Coronary artery (tissue), 2 donors: Measurements from ENCODE around the gene CYP46A1.
A peak's percentile ranks its signal among the peaks of the same experiment; 100 is the strongest.

Experiments
- DNase-seq: peaks from one replicate; pipeline ENCODE4 v3.0.0-alpha.2; 2017; ENCODE audit warnings: low spot score
- H3K27ac ChIP-seq, 2 donors: fragments of 200-600 bp; sonication (generic); one replicate each; pipeline ENCODE4 v1.5.1; 2016 to 2019
- H3K4me3 ChIP-seq: fragments of 200-600 bp; sonication (generic); 2 replicates; pipeline ENCODE4 v1.5.1; 2016; ENCODE audit warnings: mild to moderate bottlenecking, moderate library complexity
- TF ChIP-seq, protein P1 (sequence below): fragments of 200-600 bp; sonication (generic); IDR thresholded peaks from one replicate; pipeline ENCODE4 v1.5.1; 2019; ENCODE audit warnings: antibody characterized with exemption

Gene CYP46A1

DNA sequence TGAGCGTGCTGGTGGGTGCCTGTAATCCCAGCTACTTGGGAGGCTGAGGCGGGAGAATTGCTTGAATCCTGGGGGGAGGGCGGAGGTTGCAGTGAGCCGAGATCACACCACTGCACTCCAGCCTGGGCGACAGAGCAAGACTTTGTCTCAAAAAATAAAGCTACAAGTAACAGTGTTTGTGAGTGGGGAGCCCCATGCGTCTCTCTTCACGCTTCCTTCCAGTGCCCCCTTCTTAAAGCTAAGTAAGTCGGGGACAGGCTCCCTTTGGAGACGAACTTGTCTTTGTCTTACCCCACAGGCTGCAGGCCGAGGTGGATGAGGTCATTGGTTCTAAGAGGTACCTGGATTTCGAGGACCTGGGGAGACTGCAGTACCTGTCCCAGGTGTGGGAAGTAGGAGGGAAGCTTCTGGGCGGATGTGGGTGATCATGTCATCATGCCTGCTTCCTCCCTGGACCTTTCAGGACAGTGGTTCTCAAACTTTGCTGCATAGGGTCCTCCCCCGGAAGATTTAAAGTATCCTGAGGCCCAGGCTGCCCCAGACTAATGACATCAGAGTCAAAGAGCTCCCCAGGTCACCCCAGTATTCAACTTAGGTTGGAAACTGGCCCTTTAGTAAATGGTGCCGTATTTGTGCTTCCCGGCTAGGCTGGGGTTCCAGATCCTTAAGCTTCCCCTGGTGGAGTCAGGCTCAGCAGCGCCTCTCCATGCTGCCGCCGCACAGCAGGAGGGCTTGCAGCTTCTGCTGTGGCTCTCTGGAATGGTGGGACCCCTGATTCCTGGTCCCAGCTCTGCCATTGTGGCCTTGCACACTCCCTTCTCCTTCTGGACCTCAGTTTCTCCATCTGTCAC is 37.1 kb downstream of the CYP46A1 start:
- Histone ChIP-seq H3K27ac (no peak overlapping the region), H3K4me3 (no peak overlapping the region)
- TF ChIP-seq, protein P1, sequence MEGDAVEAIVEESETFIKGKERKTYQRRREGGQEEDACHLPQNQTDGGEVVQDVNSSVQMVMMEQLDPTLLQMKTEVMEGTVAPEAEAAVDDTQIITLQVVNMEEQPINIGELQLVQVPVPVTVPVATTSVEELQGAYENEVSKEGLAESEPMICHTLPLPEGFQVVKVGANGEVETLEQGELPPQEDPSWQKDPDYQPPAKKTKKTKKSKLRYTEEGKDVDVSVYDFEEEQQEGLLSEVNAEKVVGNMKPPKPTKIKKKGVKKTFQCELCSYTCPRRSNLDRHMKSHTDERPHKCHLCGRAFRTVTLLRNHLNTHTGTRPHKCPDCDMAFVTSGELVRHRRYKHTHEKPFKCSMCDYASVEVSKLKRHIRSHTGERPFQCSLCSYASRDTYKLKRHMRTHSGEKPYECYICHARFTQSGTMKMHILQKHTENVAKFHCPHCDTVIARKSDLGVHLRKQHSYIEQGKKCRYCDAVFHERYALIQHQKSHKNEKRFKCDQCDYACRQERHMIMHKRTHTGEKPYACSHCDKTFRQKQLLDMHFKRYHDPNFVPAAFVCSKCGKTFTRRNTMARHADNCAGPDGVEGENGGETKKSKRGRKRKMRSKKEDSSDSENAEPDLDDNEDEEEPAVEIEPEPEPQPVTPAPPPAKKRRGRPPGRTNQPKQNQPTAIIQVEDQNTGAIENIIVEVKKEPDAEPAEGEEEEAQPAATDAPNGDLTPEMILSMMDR, result no peak
- peak; percentile 21 for DNase-seq

- TF ChIP-seq, protein P1, result no peak
- Histone ChIP-seq H3K4me3 (no peak overlapping the region), H3K27ac (no peak overlapping the region)
- peak; percentile 54 for DNase-seq
These were observed 37.9 kb downstream of the CYP46A1 start for GRCh38 chr14:99721792-99722516.

GRCh38 chr14:99722741-99723140 is 38.6 kb downstream of the CYP46A1 start:
- no peak overlapping the region for H3K4me3 ChIP-seq
- H3K27ac ChIP-seq, result no peak overlapping the region
- peak; percentile 43 for DNase-seq
- TF ChIP-seq, protein P1, result no peak

DNA sequence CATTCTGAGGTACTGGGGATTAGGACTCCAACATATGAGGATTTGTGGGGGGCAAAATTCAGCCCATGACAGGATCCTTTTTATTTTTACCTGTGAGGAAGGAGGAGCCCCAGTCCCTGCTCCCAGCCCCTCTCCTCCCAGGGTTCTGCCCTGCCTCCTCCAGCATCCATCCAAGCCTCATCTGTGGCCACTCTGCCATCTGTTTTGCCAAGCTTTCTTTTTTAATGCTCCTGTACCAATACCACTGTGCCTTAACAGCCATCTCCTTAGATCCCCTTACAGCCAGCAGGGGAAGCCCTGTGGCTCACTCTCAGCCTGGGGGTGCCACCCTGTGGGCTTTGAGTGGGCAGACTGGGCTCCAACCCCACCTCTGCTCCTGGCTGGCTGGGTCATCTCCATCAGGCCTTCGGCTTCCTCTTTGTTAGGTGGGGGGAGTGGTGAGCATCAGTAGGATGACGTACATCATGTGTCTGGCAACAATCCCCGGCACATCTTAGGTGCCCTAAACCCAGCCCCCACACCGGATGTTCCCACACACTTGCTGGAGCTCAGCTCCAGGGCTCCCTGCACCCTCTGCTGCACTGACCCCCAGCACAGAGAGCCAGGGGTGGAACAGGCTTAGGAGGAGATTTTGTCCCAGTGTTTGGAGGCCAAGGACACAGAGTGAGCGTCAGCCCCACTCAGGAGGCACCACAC is 40.2 kb downstream of the CYP46A1 start:
- peak; percentile 49 for DNase-seq
- TF ChIP-seq, protein P1, result no peak

DNA sequence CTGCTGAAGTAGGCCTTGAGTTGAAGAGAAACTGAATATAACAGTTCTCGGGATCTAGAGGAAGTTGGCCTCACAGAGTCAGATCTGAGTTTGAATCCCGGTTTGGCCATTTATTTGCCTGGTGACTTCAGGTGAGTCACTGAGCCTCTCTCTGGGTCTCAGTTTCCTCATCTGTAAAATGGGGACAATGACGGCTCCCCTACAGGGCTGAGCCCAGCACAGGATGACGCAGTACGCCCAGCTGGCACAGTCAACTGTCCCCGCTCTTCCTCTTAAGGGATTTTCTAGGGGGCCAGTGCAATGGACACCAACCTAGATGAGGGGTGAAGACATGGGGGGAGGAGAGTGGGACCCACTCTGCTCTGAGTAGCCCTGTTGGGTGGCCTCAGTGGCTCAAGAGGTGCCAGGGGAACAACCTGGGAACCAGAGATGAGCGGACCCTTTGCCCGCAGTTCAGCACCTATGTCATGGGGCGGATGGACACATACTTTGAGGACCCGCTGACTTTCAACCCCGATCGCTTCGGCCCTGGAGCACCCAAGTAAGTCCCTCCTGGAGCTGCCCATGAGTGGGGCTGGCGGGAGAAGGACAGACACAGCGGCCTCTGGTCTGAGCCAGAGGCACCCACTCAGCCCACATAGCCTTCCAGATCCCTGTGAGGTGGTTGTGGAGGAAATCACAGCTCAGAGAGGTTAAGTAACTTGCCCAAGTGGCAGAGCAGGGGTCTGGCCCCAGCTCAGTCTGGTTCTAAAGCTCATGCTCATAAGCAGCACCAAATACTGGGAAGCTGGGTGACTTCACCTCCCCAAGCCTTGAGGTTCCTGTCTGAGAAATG is 41.1 kb downstream of the CYP46A1 start:
- TF ChIP-seq, protein P1, result no peak
- no peak overlapping the region for H3K4me3 ChIP-seq
- no peak overlapping the region for H3K27ac ChIP-seq
- peak; percentile 54 for DNase-seq

More for the DNA sequence above, 40.2 kb downstream of the CYP46A1 start:
- no peak overlapping the region for H3K27ac ChIP-seq
- no peak overlapping the region for H3K4me3 ChIP-seq

DNA sequence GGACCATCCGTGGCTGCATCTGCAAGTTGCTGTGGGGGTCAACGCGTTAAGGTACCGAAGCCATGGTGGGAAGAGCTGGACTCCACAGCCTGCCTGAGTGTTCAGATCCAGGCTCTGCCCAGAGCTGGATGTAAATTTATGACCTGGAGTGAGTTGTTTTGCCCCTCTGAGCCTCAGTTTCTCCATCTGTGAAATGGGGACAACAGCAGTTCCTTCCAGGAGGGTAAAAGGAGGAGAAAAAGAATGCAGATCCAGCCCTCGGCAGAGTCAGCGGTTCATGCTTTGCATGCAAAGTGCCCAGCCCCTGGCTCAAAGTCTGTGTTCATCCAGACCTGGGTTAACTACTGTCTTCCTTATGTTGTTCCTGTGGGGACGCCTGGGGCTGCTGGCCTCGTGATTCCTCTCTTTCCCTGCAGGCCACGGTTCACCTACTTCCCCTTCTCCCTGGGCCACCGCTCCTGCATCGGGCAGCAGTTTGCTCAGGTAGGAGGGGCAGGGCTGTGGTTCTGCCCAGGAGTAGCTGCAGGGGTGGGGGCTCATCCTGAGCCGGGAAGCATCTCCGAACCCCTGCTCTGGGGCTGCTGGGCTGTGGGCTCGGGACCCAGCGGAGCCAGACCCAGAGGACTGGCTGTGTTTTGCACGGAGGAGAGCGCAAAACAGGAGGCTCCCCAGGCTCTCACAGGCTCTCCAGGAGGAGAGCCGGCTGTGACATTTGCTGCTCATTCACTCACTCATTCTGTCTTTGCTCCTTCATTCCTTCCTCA is 41.9 kb downstream of the CYP46A1 start:
- Histone ChIP-seq H3K27ac (no peak overlapping the region), H3K4me3 (no peak overlapping the region)
- TF ChIP-seq, protein P1, result no peak
- DNase-seq, result peak; percentile 62
